ENCODE results near the gene SLC1A7.

Gene SLC1A7

GRCh38 chr1:53108646-53109580 is 33.5 kb downstream of the SLC1A7 start:
- no peak overlapping the region for H3K4me3 ChIP-seq (ENCODE audit: insufficient read depth, low read length, poor library complexity, severe bottlenecking)
- no peaks in the 10 kb centered on the region for H3K36me3 ChIP-seq (ENCODE audit: low read length)
- H3K27ac ChIP-seq (ENCODE audit: low read depth, low read length) = no peak overlapping the region
- H3K9me2 ChIP-seq (replicated peaks; ENCODE audit: insufficient read depth, low read length) = no peaks in the 10 kb centered on the region
- no peaks in the 10 kb centered on the region for H3K27me3 ChIP-seq (ENCODE audit: low read length)
- H3F3A ChIP-seq (ENCODE audit: insufficient read depth) = no peaks in the 10 kb centered on the region
- TF ChIP-seq EZH2phosphoT487 (conservative IDR thresholded peaks at IDR 0.05; ENCODE audit: low read length) = no peak
- TF ChIP-seq, protein P1, sequence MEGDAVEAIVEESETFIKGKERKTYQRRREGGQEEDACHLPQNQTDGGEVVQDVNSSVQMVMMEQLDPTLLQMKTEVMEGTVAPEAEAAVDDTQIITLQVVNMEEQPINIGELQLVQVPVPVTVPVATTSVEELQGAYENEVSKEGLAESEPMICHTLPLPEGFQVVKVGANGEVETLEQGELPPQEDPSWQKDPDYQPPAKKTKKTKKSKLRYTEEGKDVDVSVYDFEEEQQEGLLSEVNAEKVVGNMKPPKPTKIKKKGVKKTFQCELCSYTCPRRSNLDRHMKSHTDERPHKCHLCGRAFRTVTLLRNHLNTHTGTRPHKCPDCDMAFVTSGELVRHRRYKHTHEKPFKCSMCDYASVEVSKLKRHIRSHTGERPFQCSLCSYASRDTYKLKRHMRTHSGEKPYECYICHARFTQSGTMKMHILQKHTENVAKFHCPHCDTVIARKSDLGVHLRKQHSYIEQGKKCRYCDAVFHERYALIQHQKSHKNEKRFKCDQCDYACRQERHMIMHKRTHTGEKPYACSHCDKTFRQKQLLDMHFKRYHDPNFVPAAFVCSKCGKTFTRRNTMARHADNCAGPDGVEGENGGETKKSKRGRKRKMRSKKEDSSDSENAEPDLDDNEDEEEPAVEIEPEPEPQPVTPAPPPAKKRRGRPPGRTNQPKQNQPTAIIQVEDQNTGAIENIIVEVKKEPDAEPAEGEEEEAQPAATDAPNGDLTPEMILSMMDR (IDR thresholded peaks at IDR 0.05; ENCODE audit: insufficient read depth, low read length, poor library complexity, severe bottlenecking) = no peak
- no peaks in the 10 kb centered on the region for H3K79me2 ChIP-seq (ENCODE audit: insufficient read depth, low read length)
- no peaks in the 10 kb centered on the region for H4K20me1 ChIP-seq (ENCODE audit: low read depth, low read length)
- no peaks in the 10 kb centered on the region for H3K9me3 ChIP-seq (ENCODE audit: insufficient read depth, low read length)
- no peak overlapping the region for H3K4me2 ChIP-seq (ENCODE audit: low read depth, low read length, poor library complexity, severe bottlenecking)
- no peak overlapping the region for H2AFZ ChIP-seq (ENCODE audit: low read depth, low read length, severe bottlenecking)
- H3K9ac ChIP-seq (ENCODE audit: low read length) = no peak overlapping the region

- Histone ChIP-seq H3K9me3 (ENCODE audit: insufficient read depth, low read length) (no peaks in the 10 kb centered on the region), H3K36me3 (ENCODE audit: low read length) (no peaks in the 10 kb centered on the region), H3K4me3 (ENCODE audit: insufficient read depth, low read length, poor library complexity, severe bottlenecking) (no peak overlapping the region), H2AFZ (ENCODE audit: low read depth, low read length, severe bottlenecking) (no peak overlapping the region), H4K20me1 (ENCODE audit: low read depth, low read length) (no peaks in the 10 kb centered on the region), H3F3A (ENCODE audit: insufficient read depth) (no peaks in the 10 kb centered on the region), H3K27me3 (ENCODE audit: low read length) (no peaks in the 10 kb centered on the region), H3K79me2 (ENCODE audit: insufficient read depth, low read length) (no peaks in the 10 kb centered on the region), H3K4me2 (ENCODE audit: low read depth, low read length, poor library complexity, severe bottlenecking) (no peak overlapping the region), H3K9me2 (replicated peaks; ENCODE audit: insufficient read depth, low read length) (no peaks in the 10 kb centered on the region), H3K27ac (ENCODE audit: low read depth, low read length) (no peak overlapping the region), H3K9ac (ENCODE audit: low read length) (no peak overlapping the region)
- TF ChIP-seq, protein P1 (IDR thresholded peaks at IDR 0.05; ENCODE audit: insufficient read depth, low read length, poor library complexity, severe bottlenecking) = no peak
- no peak for TF ChIP-seq EZH2phosphoT487 (conservative IDR thresholded peaks at IDR 0.05; ENCODE audit: low read length)
Observed at GRCh38 chr1:53107570-53108322, 34.7 kb downstream of the SLC1A7 start.

DNA sequence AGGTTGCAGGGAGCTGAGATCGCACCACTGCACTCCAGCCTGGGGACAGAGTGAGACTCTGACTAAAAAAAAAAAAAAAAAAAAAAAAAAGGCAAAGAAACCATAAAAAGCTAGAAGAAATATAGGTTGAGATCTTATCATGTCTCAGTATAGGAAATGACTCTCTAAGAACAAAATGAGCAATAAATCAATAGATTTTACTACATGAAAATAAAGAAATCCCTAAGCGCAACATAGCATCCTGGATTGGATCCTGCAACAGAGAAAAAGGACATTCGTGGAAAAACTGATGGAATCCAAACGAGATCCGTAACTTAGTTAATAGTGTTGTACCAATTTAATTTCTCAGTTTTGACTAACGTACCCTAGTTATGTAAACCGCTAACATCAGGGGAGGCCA is 35.3 kb downstream of the SLC1A7 start:
- no peak overlapping the region for H2AFZ ChIP-seq (ENCODE audit: low read depth, low read length, severe bottlenecking)
- no peaks in the 10 kb centered on the region for H3F3A ChIP-seq (ENCODE audit: insufficient read depth)
- H4K20me1 ChIP-seq (ENCODE audit: low read depth, low read length) = no peaks in the 10 kb centered on the region
- TF ChIP-seq, protein P1 (IDR thresholded peaks at IDR 0.05; ENCODE audit: insufficient read depth, low read length, poor library complexity, severe bottlenecking) = no peak
- TF ChIP-seq EZH2phosphoT487 (conservative IDR thresholded peaks at IDR 0.05; ENCODE audit: low read length) = no peak
- no peak overlapping the region for H3K27ac ChIP-seq (ENCODE audit: low read depth, low read length)
- H3K79me2 ChIP-seq (ENCODE audit: insufficient read depth, low read length) = no peaks in the 10 kb centered on the region
- no peak overlapping the region for H3K9ac ChIP-seq (ENCODE audit: low read length)
- no peaks in the 10 kb centered on the region for H3K36me3 ChIP-seq (ENCODE audit: low read length)
- H3K27me3 ChIP-seq (ENCODE audit: low read length) = no peaks in the 10 kb centered on the region
- no peaks in the 10 kb centered on the region for H3K9me2 ChIP-seq (replicated peaks; ENCODE audit: insufficient read depth, low read length)
- H3K4me2 ChIP-seq (ENCODE audit: low read depth, low read length, poor library complexity, severe bottlenecking) = no peak overlapping the region
- no peaks in the 10 kb centered on the region for H3K9me3 ChIP-seq (ENCODE audit: insufficient read depth, low read length)
- no peak overlapping the region for H3K4me3 ChIP-seq (ENCODE audit: insufficient read depth, low read length, poor library complexity, severe bottlenecking)
